Measurements from ENCODE around the gene COASY. TPM values are rescaled to one million over a fixed set of nuclear protein-coding genes. Genes with fewer than 3 reads are reported as not detected.

The COASY gene
- total and polyA plus RNA-seq, 4 donors = 25.9 to 93.2 (median 64.3) TPM

GRCh38 chr17:42612013-42612412 lies 50.1 kb downstream of the COASY start:
- Histone ChIP-seq H3K9me3 (ENCODE audit: control insufficient read depth in 4 of 4, insufficient read depth in 3 of 4, low read length in 3 of 4) (peaks cover 0 to 3% (median 0%) of the 10 kb centered on the region in 4 donors), H3K36me3 (ENCODE audit: control insufficient read depth in 4 of 4, insufficient read depth in 4 of 4, low read length in 4 of 4) (peaks cover 7 to 28% (median 21%) of the 10 kb centered on the region in 4 donors), H3K4me1 (ENCODE audit: control insufficient read depth in 5 of 5, insufficient read depth in 5 of 5, low read length in 5 of 5) (peaks cover 0 to 17% (median 4%) of the 10 kb centered on the region in 5 donors), H3K9ac (ENCODE audit: insufficient read depth in 1 of 2, low read length in 2 of 2) (no peak overlapping the region), H3K27ac (ENCODE audit: low read depth in 1 of 2, low read length in 1 of 2) (no peak overlapping the region), H3K4me3 (no peak overlapping the region), H3K27me3 (ENCODE audit: control insufficient read depth in 3 of 3, insufficient read depth in 3 of 3, low read length in 2 of 3) (no peaks in the 10 kb centered on the region)
- 96 to 97% methylated on average over 4 of the region's 4 CpGs for WGBS, 2 donors
- no peak for ATAC-seq (ENCODE audit: insufficient read depth, low FRiP score)
- TF ChIP-seq CTCF (IDR thresholded peaks at IDR 0.05; ENCODE audit: control extremely low read depth, extremely low read depth) = no peak
- DNase-seq = no peak

- peaks cover 0 to 3% (median 0%) of the 10 kb centered on the region in 4 donors for H3K9me3 ChIP-seq (ENCODE audit: control insufficient read depth in 4 of 4, insufficient read depth in 3 of 4, low read length in 3 of 4)
- TF ChIP-seq CTCF (IDR thresholded peaks at IDR 0.05; ENCODE audit: control extremely low read depth, extremely low read depth) = no peak
- H3K36me3 ChIP-seq (ENCODE audit: control insufficient read depth in 4 of 4, insufficient read depth in 4 of 4, low read length in 4 of 4) = peaks cover 7 to 28% (median 21%) of the 10 kb centered on the region in 4 donors
- DNase-seq (no peak), ATAC-seq (ENCODE audit: insufficient read depth, low FRiP score) (no peak)
- 96 to 97% methylated on average over 17 of the region's 17 CpGs for WGBS, 2 donors
- no peak overlapping the region for H3K4me3 ChIP-seq
- H3K9ac ChIP-seq (ENCODE audit: insufficient read depth in 1 of 2, low read length in 2 of 2) = no peak overlapping the region
- no peaks in the 10 kb centered on the region for H3K27me3 ChIP-seq (ENCODE audit: control insufficient read depth in 3 of 3, insufficient read depth in 3 of 3, low read length in 2 of 3)
- H3K4me1 ChIP-seq (ENCODE audit: control insufficient read depth in 5 of 5, insufficient read depth in 5 of 5, low read length in 5 of 5) = peaks cover 0 to 11% (median 0%) of the 10 kb centered on the region in 5 donors
- H3K27ac ChIP-seq (ENCODE audit: low read depth in 1 of 2, low read length in 1 of 2) = no peak overlapping the region
Observed at GRCh38 chr17:42613699-42614295, 51.8 kb downstream of the COASY start.

Other genes starting within 250 kb of the COASY start
- 100 to 1,000 TPM; 267 to 297 TPM for gene STAT3, start 173.7 kb upstream of the COASY start, total RNA-seq
- 100 to 1,000 TPM in 1 of 2 donors, 10 to 100 TPM in 1; 69.9 to 211 TPM for gene STAT3, start 173.7 kb upstream of the COASY start, polyA plus RNA-seq
- 100 to 1,000 TPM; 185 to 277 TPM for gene CAVIN1, start 138.9 kb upstream of the COASY start, total RNA-seq
- gene CAVIN1, start 138.9 kb upstream of the COASY start, polyA plus RNA-seq = 100 to 1,000 TPM; 110 to 134 TPM
- 100 to 1,000 TPM in 1 of 2 donors, 10 to 100 TPM in 1; 85.1 to 203 TPM for gene ATP6V0A1, start 103.3 kb upstream of the COASY start, total RNA-seq
- gene ATP6V0A1, start 103.3 kb upstream of the COASY start, polyA plus RNA-seq = 10 to 100 TPM; 44.4 to 63.9 TPM
- 10 to 100 TPM; 16.8 to 69.8 TPM for gene NAGLU, start 25.9 kb upstream of the COASY start, total RNA-seq
- gene NAGLU, start 25.9 kb upstream of the COASY start, polyA plus RNA-seq = 10 to 100 TPM; 32.3 to 37.9 TPM
- 1 to 10 TPM in 1 of 2 donors, under 1 TPM in 1; 0.98 to 1.3 TPM for gene HSD17B1, start 9.2 kb upstream of the COASY start, total RNA-seq
- gene HSD17B1, start 9.2 kb upstream of the COASY start, polyA plus RNA-seq = 1 to 10 TPM; 1.8 to 2.4 TPM
- gene MLX, start 5.0 kb downstream of the COASY start, total RNA-seq = 10 to 100 TPM; 31.9 to 69.7 TPM
- 10 to 100 TPM; 61.8 to 71.6 TPM for gene MLX, start 5.0 kb downstream of the COASY start, polyA plus RNA-seq
- gene PSMC3IP, start 15.6 kb downstream of the COASY start, total RNA-seq = 1 to 10 TPM; 3.4 to 7.5 TPM
- 1 to 10 TPM; 3.7 to 4.3 TPM for gene PSMC3IP, start 15.6 kb downstream of the COASY start, polyA plus RNA-seq
- gene RETREG3, start 47.2 kb downstream of the COASY start, total RNA-seq = 10 to 100 TPM; 61.3 to 62.7 TPM
- gene RETREG3, start 47.2 kb downstream of the COASY start, polyA plus RNA-seq = 10 to 100 TPM; 16.1 to 27.6 TPM
- gene TUBG1, start 47.5 kb downstream of the COASY start, total RNA-seq = 10 to 100 TPM; 12.1 to 38.1 TPM
- 10 to 100 TPM; 31.1 to 39.0 TPM for gene TUBG1, start 47.5 kb downstream of the COASY start, polyA plus RNA-seq
- gene TUBG2, start 97.1 kb downstream of the COASY start, total RNA-seq = 10 to 100 TPM; 13.0 to 22.0 TPM
- gene TUBG2, start 97.1 kb downstream of the COASY start, polyA plus RNA-seq = 10 to 100 TPM in 1 of 2 donors, 1 to 10 TPM in 1; 6.9 to 10.5 TPM
- 10 to 100 TPM; 23.9 to 30.2 TPM for gene PLEKHH3, start 114.8 kb downstream of the COASY start, total RNA-seq
- gene PLEKHH3, start 114.8 kb downstream of the COASY start, polyA plus RNA-seq = 10 to 100 TPM; 21.2 to 22.0 TPM
- gene CCR10, start 119.7 kb downstream of the COASY start, total RNA-seq = 1 to 10 TPM in 1 of 2 donors, under 1 TPM in 1; 1.00 to 1.9 TPM
- 1 to 10 TPM in 1 of 2 donors, under 1 TPM in 1; 0.55 to 3.1 TPM for gene CCR10, start 119.7 kb downstream of the COASY start, polyA plus RNA-seq
- gene CNTNAP1, start 120.4 kb downstream of the COASY start, total RNA-seq = 10 to 100 TPM in 1 of 2 donors, 1 to 10 TPM in 1; 9.9 to 12.5 TPM
- gene CNTNAP1, start 120.4 kb downstream of the COASY start, polyA plus RNA-seq = 1 to 10 TPM; 2.9 to 5.4 TPM
- gene EZH1, start 182.9 kb downstream of the COASY start, total RNA-seq = 10 to 100 TPM; 33.6 to 53.2 TPM
- 10 to 100 TPM; 20.7 to 21.2 TPM for gene EZH1, start 182.9 kb downstream of the COASY start, polyA plus RNA-seq
- 10 to 100 TPM; 55.0 to 66.6 TPM for gene RAMP2, start 199.1 kb downstream of the COASY start, total RNA-seq
- gene RAMP2, start 199.1 kb downstream of the COASY start, polyA plus RNA-seq = 100 to 1,000 TPM in 1 of 2 donors, 10 to 100 TPM in 1; 43.8 to 101 TPM
- 10 to 100 TPM; 42.4 to 64.8 TPM for gene VPS25, start 211.3 kb downstream of the COASY start, total RNA-seq
- gene VPS25, start 211.3 kb downstream of the COASY start, polyA plus RNA-seq = 10 to 100 TPM; 45.1 to 93.7 TPM
- gene WNK4, start 218.5 kb downstream of the COASY start, total RNA-seq = under 1 TPM; 0.40 to 0.77 TPM
- gene WNK4, start 218.5 kb downstream of the COASY start, polyA plus RNA-seq = under 1 TPM; 0.09 to 0.49 TPM
- 10 to 100 TPM; 55.7 to 69.2 TPM for gene COA3, start 236.6 kb downstream of the COASY start, total RNA-seq
- gene COA3, start 236.6 kb downstream of the COASY start, polyA plus RNA-seq = 100 to 1,000 TPM in 1 of 2 donors, 10 to 100 TPM in 1; 84.1 to 142 TPM
- gene CNTD1, start 236.7 kb downstream of the COASY start, total RNA-seq = 1 to 10 TPM in 1 of 2 donors, under 1 TPM in 1; 0.92 to 1.6 TPM
- gene CNTD1, start 236.7 kb downstream of the COASY start, polyA plus RNA-seq = under 1 TPM; 0.61 to 0.64 TPM